Hair follicular keratinocyte (primary cell): ENCODE measurements around the gene PCDHB9. TPM values are rescaled to one million over a fixed set of nuclear protein-coding genes. Genes with fewer than 3 reads are reported as not detected.

ENCODE experiments used
- total RNA-seq: library from RNA; depleted of rRNA; stranded (reverse); fragments of >200 nt; gene quantifications from 2 replicates; pipeline ENCODE4 v1.2.3, GENCODE V29; 2015

The PCDHB9 gene
- 0.08 TPM in 1 of 2 replicates, not detected in the other for total RNA-seq

GRCh38 chr5:141186897-141187512 lies at the start of gene PCDHB9:
PCDHB9 (plus strand) TSS chr5:141187161; CDS start chr5:141187319, 158 bp downstream.

GRCh38 chr5:141149812-141150211 lies 37.1 kb upstream of the PCDHB9 start, which contains the start of gene PCDHB6:
PCDHB6 (plus strand) TSS chr5:141150057; CDS start chr5:141150258, 201 bp downstream.

GRCh38 chr5:141172381-141173204 lies 14.4 kb upstream of the PCDHB9 start, which contains the start of gene PCDHB7:
PCDHB7 (plus strand) TSS chr5:141172644; CDS start chr5:141172836, 192 bp downstream.

GRCh38 chr5:141177577-141178191 lies 9.3 kb upstream of the PCDHB9 start, which contains the start of gene PCDHB8:
PCDHB8 (plus strand) TSS chr5:141177790; CDS start chr5:141178035, 245 bp downstream.

GRCh38 chr5:141182248-141182647 lies 4.7 kb upstream of the PCDHB9 start, which contains the start of gene PCDHB16:
PCDHB16 (plus strand) TSS chr5:141182387; CDS start chr5:141182560, 173 bp downstream.

GRCh38 chr5:141192110-141192725 lies 5.3 kb downstream of the PCDHB9 start, which contains the start of gene PCDHB10:
PCDHB10 (plus strand) TSS chr5:141192353; CDS start chr5:141192553, 200 bp downstream.

GRCh38 chr5:141199359-141200235 lies 12.6 kb downstream of the PCDHB9 start, which contains the start of gene PCDHB11:
PCDHB11 (plus strand) TSS chr5:141199627; CDS start chr5:141199775, 148 bp downstream.

GRCh38 chr5:141208478-141208877 lies 21.5 kb downstream of the PCDHB9 start, which contains the start of gene PCDHB12:
PCDHB12 (plus strand) TSS chr5:141208719; CDS start chr5:141208908, 189 bp downstream.

GRCh38 chr5:141213656-141214339 lies 26.8 kb downstream of the PCDHB9 start, which contains the start of gene PCDHB13:
PCDHB13 (plus strand) TSS chr5:141213919; CDS start chr5:141214124, 205 bp downstream.

GRCh38 chr5:141223112-141223783 lies 36.3 kb downstream of the PCDHB9 start, which contains the start of gene PCDHB14:
PCDHB14 (plus strand) TSS chr5:141223343; CDS start chr5:141223506, 163 bp downstream.

Other genes with a start within 250 kb of the PCDHB9 start
- gene PCDHAC2, start 220.7 kb upstream of the PCDHB9 start, total RNA-seq: 1.1 and 1.3 TPM in 2 replicates
- gene PCDHB1, start 135.8 kb upstream of the PCDHB9 start, total RNA-seq: not detected in 2 replicates
- 0.08 and 0.62 TPM in 2 replicates for gene PCDHB2, start 92.5 kb upstream of the PCDHB9 start, total RNA-seq
- under 0.01 TPM in 1 of 2 replicates, not detected in the other for gene PCDHB3, start 86.7 kb upstream of the PCDHB9 start, total RNA-seq
- gene PCDHB4, start 65.3 kb upstream of the PCDHB9 start, total RNA-seq: 0.34 TPM in 1 of 2 replicates, not detected in the other
- gene PCDHB5, start 52.0 kb upstream of the PCDHB9 start, total RNA-seq: not detected in 2 replicates
- gene PCDHB6, start 37.1 kb upstream of the PCDHB9 start, total RNA-seq: not detected in 2 replicates
- not detected in 2 replicates for gene PCDHB7, start 14.5 kb upstream of the PCDHB9 start, total RNA-seq
- gene PCDHB8, start 9.4 kb upstream of the PCDHB9 start, total RNA-seq: not detected in 2 replicates
- 0.16 TPM in 1 of 2 replicates, not detected in the other for gene PCDHB16, start 4.8 kb upstream of the PCDHB9 start, total RNA-seq
- under 0.01 and 0.04 TPM in 2 replicates for gene PCDHB10, start 5.2 kb downstream of the PCDHB9 start, total RNA-seq
- gene PCDHB11, start 12.5 kb downstream of the PCDHB9 start, total RNA-seq: not detected in 2 replicates
- not detected in 2 replicates for gene PCDHB12, start 21.6 kb downstream of the PCDHB9 start, total RNA-seq
- not detected in 2 replicates for gene PCDHB13, start 26.8 kb downstream of the PCDHB9 start, total RNA-seq
- 0.04 TPM in 1 of 2 replicates, not detected in the other for gene PCDHB14, start 36.2 kb downstream of the PCDHB9 start, total RNA-seq
- 0.04 and 0.08 TPM in 2 replicates for gene PCDHB15, start 58.2 kb downstream of the PCDHB9 start, total RNA-seq
- not detected in 2 replicates for gene SLC25A2, start 116.9 kb downstream of the PCDHB9 start, total RNA-seq
- gene TAF7, start 133.6 kb downstream of the PCDHB9 start, total RNA-seq: 28.9 and 35.5 TPM in 2 replicates
- not detected in 2 replicates for gene PCDHGA1, start 143.4 kb downstream of the PCDHB9 start, total RNA-seq
- gene PCDHGA2, start 151.6 kb downstream of the PCDHB9 start, total RNA-seq: 0.04 and 0.55 TPM in 2 replicates
- 0.04 and 0.08 TPM in 2 replicates for gene PCDHGA3, start 156.7 kb downstream of the PCDHB9 start, total RNA-seq
- gene PCDHGB1, start 162.9 kb downstream of the PCDHB9 start, total RNA-seq: 0.23 and 0.38 TPM in 2 replicates
- gene PCDHGA4, start 167.9 kb downstream of the PCDHB9 start, total RNA-seq: 0.08 and 0.15 TPM in 2 replicates
- 0.08 and 0.23 TPM in 2 replicates for gene PCDHGB2, start 172.8 kb downstream of the PCDHB9 start, total RNA-seq
- gene PCDHGA5, start 177.0 kb downstream of the PCDHB9 start, total RNA-seq: under 0.01 TPM in 1 of 2 replicates, not detected in the other
- gene PCDHGB3, start 183.1 kb downstream of the PCDHB9 start, total RNA-seq: 0.31 and 0.46 TPM in 2 replicates
- gene PCDHGA6, start 186.7 kb downstream of the PCDHB9 start, total RNA-seq: 0.15 and 0.16 TPM in 2 replicates
- gene PCDHGA7, start 195.6 kb downstream of the PCDHB9 start, total RNA-seq: 0.11 and 0.86 TPM in 2 replicates
- gene PCDHGB4, start 200.5 kb downstream of the PCDHB9 start, total RNA-seq: 1.5 and 3.7 TPM in 2 replicates
- 0.08 and 0.39 TPM in 2 replicates for gene PCDHGA8, start 205.5 kb downstream of the PCDHB9 start, total RNA-seq
- 3.3 and 5.9 TPM in 2 replicates for gene PCDHGB5, start 210.8 kb downstream of the PCDHB9 start, total RNA-seq
- gene PCDHGA9, start 215.6 kb downstream of the PCDHB9 start, total RNA-seq: 0.53 and 0.70 TPM in 2 replicates
- 0.61 and 0.70 TPM in 2 replicates for gene PCDHGB6, start 220.9 kb downstream of the PCDHB9 start, total RNA-seq
- gene PCDHGA10, start 225.8 kb downstream of the PCDHB9 start, total RNA-seq: 1.3 and 1.6 TPM in 2 replicates
- gene PCDHGB7, start 230.5 kb downstream of the PCDHB9 start, total RNA-seq: 1.3 and 2.3 TPM in 2 replicates
- 0.84 and 0.94 TPM in 2 replicates for gene PCDHGA11, start 233.9 kb downstream of the PCDHB9 start, total RNA-seq
- gene PCDHGA12, start 243.3 kb downstream of the PCDHB9 start, total RNA-seq: 1.6 and 4.0 TPM in 2 replicates